NCI-H1092 (cell line): ENCODE data around the gene RHOBTB1.
"Not testable (repeated sequence)": the region's sequence is repeated elsewhere in the genome, so short reads cannot be mapped to it uniquely, and the experiment has no call there.

ENCODE experiments used
- DNase-seq: peaks from one replicate; lab custom pipeline; 2025; lab: John Stamatoyannopoulos, UW

The RHOBTB1 gene, protein sequence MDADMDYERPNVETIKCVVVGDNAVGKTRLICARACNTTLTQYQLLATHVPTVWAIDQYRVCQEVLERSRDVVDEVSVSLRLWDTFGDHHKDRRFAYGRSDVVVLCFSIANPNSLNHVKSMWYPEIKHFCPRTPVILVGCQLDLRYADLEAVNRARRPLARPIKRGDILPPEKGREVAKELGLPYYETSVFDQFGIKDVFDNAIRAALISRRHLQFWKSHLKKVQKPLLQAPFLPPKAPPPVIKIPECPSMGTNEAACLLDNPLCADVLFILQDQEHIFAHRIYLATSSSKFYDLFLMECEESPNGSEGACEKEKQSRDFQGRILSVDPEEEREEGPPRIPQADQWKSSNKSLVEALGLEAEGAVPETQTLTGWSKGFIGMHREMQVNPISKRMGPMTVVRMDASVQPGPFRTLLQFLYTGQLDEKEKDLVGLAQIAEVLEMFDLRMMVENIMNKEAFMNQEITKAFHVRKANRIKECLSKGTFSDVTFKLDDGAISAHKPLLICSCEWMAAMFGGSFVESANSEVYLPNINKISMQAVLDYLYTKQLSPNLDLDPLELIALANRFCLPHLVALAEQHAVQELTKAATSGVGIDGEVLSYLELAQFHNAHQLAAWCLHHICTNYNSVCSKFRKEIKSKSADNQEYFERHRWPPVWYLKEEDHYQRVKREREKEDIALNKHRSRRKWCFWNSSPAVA

DNA sequence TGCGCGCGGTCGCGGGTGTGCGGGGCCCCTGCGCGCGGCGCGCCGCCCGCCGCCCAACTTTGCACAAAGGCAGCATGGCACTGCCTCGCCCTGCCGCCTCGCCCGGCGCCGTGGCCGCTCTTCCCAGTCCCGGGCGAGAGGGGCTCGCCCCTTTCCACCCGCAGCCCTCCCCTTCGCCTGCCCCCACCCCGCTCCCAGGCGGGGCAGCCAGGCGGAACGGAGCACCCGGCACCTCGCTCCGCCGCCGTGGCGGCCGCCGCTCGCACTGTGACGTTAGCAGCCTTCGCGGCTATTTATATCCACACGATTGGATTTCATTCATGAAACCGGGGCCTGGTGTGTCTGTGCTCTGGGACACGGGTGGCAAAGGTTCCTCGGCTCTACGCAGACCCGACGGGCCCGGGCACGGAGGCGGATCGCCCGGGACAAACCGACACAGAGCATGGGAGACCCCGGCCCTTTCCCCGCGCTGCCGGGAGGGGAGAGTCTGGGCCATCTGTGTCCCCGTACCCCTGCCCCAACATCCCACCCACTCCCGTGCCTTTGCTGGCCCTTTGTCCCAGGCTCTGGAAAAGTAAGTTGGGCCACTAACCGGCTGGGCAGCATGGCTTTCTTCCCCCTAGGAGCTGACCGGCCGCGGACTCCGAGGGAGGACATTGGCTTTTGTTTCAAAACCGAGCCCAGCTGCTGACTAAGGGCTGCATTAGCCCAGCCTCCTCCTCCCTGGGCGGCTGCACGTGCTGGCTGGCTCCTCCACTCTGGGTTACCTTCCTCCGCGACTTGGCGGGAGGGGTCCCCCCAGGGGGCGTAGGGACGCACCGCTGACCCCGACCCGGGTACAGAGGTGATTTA lies at the start of gene RHOBTB1:
TSS of gene RHOBTB1 (minus strand) at position 128 of the 852 bp plus-strand sequence. CDS start 32,643 bp downstream, outside the sequence.
- DNase-seq = peak; percentile 25

DNA sequence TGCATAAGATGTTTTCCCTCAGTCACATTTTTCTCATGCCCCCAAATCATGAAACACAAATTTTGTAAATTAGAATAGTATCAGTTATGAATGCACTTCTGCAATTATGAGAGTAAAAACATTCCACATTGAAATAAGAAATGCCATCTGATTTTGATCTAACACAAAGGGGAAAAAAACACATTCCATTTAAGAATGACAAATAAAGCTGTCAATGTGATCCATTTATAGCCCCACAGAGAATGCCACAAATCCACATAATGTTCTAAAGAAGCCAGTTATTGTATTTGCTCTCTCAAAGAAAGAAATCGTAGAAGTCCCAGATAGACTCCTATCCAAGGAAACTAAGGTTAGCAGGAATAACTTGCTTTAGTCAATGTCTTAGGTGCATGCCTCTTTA lies 48.7 kb upstream of the RHOBTB1 start:
- no peak for DNase-seq

DNA sequence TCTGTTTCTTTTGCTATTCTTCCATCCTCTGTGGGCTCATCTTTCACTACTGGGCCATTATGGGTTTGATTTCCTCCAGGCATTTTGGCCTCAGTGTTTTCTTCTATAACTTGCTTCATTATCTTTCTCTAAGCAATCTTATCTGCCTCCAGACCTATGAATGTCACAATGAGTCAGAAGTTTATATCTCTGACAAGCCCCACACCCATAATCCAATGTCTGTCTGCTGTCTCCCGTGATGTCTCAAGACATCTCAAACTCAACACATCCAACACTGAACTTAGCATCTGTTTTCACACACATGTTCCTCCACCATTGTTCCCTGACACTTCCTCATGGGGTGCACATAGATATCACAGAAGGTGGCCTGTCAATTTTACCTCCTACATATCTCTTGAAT lies 46.7 kb upstream of the RHOBTB1 start:
- DNase-seq = no peak

DNA sequence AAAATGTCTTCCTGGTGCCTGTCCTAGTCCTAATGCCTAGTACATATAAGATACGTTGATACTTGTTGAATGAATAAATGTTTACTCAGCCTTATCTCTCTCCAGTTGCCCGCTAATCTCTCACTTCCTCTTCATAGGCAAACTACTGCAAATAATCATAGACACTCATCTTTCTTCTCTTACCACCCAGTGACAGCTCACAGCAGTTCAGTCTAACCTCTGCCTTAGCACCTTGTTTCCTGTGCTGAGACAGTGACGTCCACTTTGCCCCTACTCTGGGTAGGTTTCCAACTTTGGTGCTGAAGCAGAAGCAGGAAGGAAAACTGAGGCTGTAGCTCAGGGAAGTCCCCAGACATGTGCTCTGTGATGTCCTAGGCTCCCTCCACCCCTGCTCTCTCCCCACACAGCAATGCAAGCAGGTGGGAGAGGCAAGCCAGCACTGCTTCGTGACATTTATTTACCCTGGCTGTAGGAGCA lies 45.5 kb upstream of the RHOBTB1 start:
- no peak for DNase-seq

DNA sequence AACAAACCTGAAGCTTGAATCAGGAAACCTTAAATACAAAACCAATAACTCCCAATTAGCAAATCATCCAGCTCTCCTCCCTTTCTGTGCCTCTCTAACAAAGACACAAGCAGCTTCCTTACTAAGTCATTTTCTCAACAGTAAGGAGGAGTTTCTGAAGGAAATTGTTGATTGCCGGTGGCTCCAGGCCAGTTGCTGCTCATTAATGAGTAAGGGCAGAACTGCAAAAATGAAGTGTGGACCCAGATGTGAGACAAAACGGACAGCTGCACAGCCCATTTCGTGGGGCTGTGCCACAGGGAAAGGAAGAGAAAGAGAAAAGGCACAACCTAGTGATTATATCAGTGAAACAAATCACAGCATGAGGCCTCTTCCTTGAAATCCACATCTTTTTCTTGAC lies 42.8 kb upstream of the RHOBTB1 start:
- DNase-seq = no peak

DNA sequence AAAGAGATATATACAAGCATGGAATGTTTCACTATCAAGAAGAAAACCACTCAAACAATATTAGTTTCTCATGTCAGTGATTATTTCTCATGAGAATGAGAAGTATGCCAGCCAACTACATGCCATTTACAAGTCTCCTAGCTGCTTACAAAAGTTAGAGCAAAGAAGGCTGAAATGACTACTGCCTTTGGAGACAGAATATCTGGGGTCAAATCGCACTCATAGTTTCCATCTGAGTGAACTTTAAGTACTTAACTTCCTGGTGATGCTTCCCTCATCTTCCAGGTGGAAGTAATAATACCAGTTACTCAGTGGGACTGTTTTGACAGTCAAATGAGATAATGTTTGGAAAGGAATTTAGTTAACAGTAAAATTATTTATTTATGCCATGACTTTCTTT lies 42.0 kb upstream of the RHOBTB1 start:
- DNase-seq = no peak

DNA sequence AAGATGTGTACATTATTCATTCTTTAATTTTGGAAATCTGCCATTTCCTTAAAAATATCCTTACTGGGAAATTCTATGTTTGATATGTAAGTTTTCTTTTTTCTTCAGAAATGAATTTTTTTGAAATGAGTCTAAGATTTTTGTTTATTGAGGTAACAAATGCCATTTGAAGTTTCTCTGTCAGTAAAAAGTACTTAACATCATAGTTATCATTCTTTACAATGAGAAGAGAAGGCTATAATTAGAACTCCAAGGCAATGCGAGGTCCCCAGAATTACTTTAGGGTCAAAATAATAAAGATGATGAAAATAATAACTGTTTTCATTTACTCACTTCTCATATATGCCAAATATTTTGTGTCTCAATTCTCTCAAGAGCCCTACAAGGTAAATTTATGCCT lies 37.0 kb upstream of the RHOBTB1 start:
- DNase-seq = no peak

DNA sequence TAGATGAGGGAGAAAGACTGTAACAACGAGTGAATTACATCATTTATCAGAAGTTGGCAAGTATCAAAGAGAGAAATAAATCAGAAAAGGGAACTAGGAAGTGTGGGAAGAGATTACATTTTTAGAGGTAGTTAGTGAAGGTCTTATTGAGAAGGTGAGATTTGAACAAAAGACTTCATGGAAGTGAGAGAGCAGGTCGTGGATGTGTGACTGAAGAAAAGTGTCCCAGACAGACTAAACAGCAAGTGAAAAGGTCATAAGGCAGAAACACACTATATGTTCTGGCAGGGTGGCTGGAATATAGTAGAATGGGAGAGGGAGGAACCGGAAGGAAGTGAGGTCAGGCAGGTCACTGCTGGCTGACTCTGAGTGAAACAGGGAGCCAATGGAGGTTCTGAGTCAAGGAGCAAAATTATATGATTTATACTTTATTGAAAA lies 35.7 kb upstream of the RHOBTB1 start:
- DNase-seq = no peak

DNA sequence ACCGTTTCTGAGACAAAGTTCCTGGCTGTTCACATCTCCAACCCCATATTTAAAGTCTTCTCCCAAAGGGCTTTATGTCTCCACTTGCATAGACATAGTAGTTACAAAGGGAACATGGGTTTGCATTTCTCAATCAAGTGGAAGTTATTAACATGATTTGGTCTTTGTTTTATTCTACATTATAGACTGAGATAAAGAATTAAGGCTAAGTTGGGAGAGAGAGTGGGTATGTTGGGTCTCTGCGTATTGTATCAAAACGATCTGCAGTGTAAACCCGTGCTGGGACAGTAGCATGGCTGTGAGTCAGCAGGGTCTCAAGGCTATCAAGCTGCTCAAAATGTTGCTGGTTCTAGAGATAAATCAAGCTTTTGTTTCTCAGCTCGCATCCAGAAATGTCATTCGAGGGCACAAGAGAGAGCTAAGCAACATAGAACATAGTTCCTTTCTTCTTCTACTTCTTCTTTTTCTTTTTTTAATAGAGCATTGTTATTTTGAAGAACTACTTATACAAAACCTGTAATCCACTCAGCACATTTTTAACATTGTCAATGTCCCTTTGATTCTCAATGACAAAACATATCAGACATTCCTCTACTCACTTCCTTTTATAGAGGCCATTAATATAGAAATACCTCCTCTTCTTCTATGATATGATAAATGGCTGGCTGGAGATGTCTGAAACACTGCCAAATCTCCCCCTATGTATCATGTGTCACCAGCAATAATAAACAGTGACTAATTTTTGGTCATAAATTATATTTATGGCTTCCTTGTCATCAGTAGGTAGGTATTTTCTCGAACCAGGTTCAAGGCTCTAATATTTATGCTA lies 34.5 kb upstream of the RHOBTB1 start:
- DNase-seq = no peak

DNA sequence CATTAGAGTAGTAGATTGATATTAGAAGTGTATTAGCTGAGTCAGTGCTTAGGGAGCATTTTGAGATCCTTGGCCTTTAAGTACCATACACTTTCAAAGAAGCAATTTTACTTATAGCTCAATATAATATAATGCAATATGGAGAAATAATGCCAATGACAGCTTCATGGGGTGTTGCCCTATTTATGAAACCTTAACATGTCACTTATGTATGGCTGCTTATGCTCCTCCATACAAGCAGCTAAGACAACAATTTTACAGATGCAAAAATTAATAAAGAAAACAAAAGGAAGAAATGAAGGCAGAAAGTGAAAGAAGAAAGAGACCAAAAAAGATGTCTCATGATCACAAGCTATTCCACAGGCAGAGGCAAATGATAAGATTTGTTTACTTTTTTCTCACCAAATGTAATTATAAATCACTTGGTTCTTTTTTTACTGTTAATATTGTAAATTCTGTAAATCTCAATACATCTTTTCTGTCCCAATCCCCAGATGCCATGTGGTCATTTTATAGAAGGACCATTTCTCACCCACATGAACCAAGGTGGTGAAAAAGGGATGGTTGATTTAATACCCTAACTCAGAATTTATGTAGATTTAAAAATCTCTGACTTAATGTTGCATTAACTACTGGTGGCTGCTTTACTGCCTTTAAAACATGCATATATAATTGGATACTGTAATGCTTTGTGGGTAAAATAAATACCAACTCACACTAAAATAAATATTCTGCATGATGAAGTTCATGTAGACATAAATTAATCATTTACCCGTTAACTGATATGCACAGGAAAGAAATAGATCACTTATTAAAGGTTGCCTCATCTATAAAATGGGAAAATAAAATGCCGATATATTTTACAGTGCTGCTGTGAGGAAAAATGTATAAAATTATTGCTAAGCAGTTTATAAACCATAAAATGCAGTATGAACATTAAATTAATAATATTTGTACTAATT lies 33.5 kb upstream of the RHOBTB1 start:
- DNase-seq = no peak

DNA sequence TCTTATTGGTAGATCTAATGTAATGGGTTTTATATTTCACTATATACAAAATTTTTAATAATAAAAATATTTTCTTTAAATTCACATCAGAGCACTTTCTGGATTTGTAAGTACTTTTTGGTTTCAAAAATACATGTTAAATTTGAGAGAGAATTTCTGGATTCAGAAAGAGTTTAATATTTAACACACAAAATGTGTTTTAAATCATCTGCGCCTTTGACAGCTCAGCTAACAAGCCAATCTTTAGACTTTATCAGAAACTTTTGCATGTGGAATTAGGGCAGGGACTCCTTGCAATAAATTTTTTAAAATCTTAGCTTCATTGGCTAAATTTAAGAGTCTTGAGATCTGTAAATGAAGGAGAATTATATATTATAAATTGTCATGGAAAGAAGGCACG lies 32.7 kb upstream of the RHOBTB1 start:
- no peak for DNase-seq

DNA sequence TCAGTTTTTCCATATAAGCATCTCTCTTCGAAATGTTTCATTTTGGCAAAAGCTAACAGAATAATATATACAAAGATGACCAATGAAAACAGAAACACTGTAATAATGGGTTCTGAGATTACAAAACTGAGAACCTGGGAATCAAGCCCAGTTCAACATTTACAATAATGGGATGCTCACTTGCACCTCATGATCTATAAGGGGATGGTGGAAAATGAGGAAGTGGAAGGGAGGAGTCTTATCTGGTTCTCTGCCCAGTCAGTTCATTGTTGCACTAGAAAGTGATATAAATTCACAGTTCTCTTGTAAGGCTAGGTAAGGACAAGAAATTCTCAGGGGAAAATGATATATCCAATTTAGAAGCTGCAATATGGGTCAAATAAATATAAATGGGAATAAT lies 31.7 kb upstream of the RHOBTB1 start:
- DNase-seq = no peak

DNA sequence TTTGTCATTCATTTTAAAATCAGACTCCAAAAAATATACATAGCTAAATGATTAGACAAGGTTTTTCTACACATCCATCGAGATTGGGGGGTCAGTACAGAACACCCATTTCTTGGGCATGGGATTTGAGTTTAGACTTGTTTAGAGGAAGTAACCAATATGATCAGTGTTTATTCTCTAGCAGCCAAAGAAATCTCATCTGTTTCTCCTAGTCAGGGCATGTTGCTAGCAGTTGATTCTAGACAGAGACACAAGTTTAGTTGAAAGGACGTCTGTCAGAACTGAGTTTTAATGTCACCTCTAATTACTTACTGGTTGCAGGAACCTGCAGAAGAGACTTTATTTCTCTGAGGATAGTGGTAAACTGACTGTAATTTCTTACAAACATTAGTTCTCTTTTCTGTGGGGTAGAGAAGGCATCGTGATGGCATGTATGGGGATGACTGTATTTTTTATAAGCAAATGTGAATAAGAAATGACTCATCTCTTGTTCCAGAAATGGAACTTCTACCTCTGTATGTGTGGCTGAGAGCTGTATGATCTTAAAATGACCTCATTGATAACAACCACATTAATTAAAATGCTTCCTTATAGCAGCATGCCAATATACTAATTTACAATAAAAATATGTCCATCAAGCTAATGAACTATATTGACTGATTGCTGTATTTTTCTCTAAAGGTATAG lies 30.6 kb upstream of the RHOBTB1 start:
- no peak for DNase-seq

DNA sequence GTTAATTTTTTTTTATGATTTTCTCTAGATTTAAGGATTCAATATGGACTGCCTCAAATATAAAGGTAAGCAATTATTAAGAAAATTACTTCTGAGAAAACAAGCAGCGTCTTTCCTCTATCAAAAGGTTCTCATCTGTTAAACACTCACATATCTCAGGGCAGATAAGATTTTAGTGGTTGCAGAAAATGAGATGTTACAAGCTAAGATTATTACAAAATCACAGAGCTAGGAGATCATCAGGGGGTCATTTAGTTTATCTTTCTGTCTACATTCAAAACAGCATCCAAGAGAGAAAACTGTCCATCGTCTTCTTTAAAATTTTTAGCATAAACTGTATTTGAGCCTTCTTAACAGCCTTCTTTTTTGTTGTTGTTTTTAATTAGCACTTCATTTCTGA lies 29.1 kb upstream of the RHOBTB1 start:
- no peak for DNase-seq

DNA sequence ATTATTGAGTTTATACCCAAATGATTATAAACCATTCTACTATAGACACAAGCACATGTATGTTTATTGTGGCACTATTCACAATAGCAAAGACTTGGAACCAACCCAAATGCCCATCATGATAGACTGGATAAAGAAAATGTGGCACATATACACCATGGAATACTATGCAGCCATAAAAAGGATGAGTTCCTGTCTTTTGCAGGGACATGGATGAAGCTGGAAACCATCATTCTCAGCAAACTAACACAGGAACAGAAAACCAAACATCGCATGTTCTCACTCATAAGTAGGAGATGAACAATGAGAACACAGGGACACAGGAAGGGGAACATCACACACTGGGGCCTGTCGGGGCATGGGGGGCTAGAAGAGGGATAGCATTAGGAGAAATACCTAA lies 28.2 kb upstream of the RHOBTB1 start:
- not testable (repeated sequence) for DNase-seq

DNA sequence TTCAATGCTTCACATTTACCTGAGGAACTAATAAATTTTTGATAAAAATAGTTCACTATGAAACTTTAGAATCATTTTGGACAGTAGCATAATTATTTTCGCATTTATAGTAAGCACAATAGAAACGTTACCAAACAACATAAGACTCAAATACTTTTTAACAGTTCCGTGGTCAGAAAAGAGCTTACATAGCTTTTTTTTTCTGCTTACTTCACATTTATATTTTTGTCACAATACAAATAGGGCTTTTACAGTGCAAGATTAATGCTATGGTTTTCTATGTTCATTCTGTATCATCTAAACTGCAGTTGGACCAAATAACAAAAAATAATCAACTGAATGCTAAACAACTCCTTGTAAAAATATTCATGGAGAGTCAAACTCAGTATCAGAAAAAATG lies 26.5 kb upstream of the RHOBTB1 start:
- no peak for DNase-seq

DNA sequence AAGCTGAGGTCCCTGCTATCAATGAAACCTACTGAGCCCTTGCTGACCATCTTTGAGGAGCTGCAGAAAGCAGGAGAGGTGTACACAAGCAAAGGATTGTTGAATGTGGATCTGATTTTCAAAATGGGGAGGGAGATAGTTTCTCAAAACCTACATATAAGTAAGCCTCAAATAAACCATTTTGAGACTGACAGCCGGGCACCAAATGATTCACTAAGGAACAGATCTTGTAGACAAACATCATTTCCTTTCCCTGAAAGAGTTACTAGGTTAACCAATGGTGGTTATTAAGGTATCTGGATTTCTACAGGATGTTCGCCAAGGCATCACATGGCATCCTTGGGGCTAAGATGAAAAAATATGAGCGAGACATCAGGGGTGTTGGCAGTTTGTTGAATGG lies 24.5 kb upstream of the RHOBTB1 start:
- DNase-seq = no peak

DNA sequence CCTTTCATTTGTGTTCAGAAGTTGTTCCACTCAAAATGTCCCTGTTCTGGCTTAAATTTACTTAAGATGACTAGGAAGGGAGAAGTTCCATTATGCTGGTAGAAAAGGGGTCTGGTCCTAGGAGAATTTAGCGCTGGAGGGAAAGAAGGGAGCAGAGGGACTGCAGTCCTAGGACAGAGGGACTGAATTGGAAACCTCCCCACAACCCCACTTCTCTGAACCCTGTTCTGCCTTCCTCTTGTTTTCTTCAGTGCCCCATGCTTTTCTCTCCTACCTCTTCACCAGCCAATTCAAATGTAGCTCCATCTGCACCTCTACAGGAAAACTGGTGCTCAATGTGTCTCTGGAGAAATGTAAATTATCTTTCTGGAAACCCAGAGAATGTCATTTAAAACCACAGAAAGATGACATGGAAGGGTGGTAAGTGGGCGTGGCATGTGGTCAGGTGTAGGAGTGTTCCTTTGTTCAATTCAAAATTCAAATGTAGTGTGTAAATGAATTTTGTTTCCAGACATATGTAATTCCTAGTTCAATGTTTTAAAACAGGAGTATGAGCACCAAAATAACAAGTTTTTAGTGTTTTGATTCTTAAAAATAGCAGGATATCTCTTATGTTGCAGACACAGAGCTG lies 24.0 kb upstream of the RHOBTB1 start:
- no peak for DNase-seq

DNA sequence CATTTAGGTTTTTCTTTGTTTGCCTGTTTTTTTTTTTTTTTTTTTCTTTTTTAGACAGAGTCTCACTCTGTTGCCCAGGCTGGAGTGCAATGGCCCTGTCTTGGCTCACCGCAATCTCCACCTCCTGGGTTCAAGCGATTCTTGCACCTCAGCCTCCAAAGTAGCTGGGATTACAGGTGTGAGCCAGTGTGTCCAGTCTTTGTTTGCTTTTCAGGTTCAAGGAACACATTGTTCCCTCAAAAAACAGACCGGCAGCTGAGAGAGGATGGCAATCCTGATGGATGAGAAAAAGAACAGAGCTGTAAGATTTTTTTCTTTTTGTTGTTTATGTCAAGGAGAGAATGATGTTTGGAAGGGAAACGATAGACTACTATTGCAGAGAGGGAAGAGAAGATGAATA lies 23.3 kb upstream of the RHOBTB1 start:
- DNase-seq = no peak
